Measurements from ENCODE around the gene CTR9.

DNA sequence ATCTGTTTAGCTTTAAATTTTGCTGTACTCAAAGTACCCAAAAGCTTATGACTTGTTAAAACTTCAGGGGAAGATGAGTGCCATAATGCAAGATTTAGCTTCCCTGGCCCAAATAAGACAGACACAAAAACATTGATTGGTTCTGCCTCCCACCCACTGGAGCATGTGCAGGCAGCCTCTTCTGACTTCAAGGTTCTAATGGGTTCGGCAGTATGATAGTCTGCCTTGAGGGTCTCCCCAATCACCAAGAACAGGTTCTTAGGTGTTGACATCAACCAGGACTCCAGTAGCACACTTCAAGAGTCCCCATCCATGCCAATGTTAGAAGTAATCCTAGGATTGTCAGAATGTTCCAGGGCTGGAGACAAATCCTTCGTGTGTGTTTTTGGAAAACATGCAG is 45.1 kb downstream of the CTR9 start:
- no peak for TF ChIP-seq POLR2A (IDR thresholded peaks at IDR 0.05)
- TF ChIP-seq, protein P1, sequence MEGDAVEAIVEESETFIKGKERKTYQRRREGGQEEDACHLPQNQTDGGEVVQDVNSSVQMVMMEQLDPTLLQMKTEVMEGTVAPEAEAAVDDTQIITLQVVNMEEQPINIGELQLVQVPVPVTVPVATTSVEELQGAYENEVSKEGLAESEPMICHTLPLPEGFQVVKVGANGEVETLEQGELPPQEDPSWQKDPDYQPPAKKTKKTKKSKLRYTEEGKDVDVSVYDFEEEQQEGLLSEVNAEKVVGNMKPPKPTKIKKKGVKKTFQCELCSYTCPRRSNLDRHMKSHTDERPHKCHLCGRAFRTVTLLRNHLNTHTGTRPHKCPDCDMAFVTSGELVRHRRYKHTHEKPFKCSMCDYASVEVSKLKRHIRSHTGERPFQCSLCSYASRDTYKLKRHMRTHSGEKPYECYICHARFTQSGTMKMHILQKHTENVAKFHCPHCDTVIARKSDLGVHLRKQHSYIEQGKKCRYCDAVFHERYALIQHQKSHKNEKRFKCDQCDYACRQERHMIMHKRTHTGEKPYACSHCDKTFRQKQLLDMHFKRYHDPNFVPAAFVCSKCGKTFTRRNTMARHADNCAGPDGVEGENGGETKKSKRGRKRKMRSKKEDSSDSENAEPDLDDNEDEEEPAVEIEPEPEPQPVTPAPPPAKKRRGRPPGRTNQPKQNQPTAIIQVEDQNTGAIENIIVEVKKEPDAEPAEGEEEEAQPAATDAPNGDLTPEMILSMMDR (IDR thresholded peaks at IDR 0.05): no peak
